MM.1S (cell line): ENCODE data around the gene VAMP1.
A peak's percentile ranks its signal among the peaks of the same experiment; 100 is the strongest.

ENCODE experiments used
- EZH2 ChIP-seq: fragments of 300-600 bp; sonication (generic); optimal IDR thresholded peaks from 2 replicates; pipeline ENCODE3; 2017; ENCODE audit warnings: low read depth, mild to moderate bottlenecking, antibody characterized with exemption, low read length, mixed read lengths
- EZH2phosphoT487 ChIP-seq: fragments of 300-600 bp; sonication (generic); IDR thresholded peaks from 2 replicates; pipeline ENCODE4 v1.6.1; 2018; ENCODE audit warnings: antibody characterized with exemption, low read length
- TF ChIP-seq, protein P1 (sequence below): fragments of 300-600 bp; sonication (generic); IDR thresholded peaks from 2 replicates; pipeline ENCODE4 v1.5.1; 2016; ENCODE audit warnings: antibody characterized with exemption, low read length, mixed read lengths

- TF ChIP-seq, protein P1, sequence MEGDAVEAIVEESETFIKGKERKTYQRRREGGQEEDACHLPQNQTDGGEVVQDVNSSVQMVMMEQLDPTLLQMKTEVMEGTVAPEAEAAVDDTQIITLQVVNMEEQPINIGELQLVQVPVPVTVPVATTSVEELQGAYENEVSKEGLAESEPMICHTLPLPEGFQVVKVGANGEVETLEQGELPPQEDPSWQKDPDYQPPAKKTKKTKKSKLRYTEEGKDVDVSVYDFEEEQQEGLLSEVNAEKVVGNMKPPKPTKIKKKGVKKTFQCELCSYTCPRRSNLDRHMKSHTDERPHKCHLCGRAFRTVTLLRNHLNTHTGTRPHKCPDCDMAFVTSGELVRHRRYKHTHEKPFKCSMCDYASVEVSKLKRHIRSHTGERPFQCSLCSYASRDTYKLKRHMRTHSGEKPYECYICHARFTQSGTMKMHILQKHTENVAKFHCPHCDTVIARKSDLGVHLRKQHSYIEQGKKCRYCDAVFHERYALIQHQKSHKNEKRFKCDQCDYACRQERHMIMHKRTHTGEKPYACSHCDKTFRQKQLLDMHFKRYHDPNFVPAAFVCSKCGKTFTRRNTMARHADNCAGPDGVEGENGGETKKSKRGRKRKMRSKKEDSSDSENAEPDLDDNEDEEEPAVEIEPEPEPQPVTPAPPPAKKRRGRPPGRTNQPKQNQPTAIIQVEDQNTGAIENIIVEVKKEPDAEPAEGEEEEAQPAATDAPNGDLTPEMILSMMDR: peak; percentile 87
- TF ChIP-seq EZH2phosphoT487 (no peak), EZH2 (no peak)
These were observed 47.0 kb downstream of the VAMP1 start for GRCh38 chr12:6423267-6424007.
